Vagina (tissue), 2 donors: ENCODE data around the gene CADM2.

Source experiments
- POLR2AphosphoS5 ChIP-seq, 2 donors: sonication (generic); formaldehyde crosslinking; IDR thresholded peaks; one replicate each; pipeline ENCODE4 v1.9.0; 2017; ENCODE audit warnings: antibody characterized with exemption in 2 of 2, mild to moderate bottlenecking in 2 of 2, low read depth in 1 of 2; ENCODE audit not compliant: insufficient read depth in 1 of 2
- TF ChIP-seq, protein P1 (sequence below), 3 experiments: fragments of 450-650 bp in 2 of 3; fragments of 200-600 bp in 1 of 3; sonication (generic) in 1 of 3; IDR thresholded peaks; one replicate each; pipeline ENCODE4 v1.5.1; 2017 to 2019; ENCODE audit warnings: antibody characterized with exemption in 3 of 3, mild to moderate bottlenecking in 2 of 3, moderate library complexity in 2 of 3

DNA sequence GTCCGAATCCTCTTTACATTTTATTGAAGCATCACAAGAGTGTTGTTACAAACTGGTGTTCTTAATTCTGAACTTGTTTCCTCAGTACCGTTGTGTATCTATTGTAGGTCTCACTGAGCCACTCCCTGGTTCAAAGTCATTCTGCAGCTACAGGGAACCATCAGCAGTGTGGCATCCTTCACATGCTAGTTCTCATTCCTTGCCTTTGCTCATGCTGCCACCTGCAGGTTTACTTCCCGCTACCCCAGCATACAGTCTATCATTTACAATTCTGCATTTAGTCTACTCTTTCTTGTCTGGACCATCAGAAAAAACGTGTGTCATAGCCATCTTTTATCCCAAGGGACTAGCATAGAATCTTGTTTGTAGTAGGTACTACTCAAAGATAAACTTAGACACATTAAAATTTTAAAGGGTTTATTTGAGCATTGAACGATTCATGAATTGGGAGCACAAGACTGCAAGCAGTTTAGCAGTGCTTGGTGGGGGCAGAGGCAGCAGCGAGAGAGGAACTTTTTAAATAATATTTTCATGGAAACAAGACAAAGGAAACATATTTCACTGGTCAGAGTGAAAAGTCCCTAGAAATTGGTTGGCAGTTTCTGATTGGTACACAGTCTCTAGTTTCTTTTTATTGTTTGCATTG lies 402.1 kb downstream of the CADM2 start:
- TF ChIP-seq, protein P1, sequence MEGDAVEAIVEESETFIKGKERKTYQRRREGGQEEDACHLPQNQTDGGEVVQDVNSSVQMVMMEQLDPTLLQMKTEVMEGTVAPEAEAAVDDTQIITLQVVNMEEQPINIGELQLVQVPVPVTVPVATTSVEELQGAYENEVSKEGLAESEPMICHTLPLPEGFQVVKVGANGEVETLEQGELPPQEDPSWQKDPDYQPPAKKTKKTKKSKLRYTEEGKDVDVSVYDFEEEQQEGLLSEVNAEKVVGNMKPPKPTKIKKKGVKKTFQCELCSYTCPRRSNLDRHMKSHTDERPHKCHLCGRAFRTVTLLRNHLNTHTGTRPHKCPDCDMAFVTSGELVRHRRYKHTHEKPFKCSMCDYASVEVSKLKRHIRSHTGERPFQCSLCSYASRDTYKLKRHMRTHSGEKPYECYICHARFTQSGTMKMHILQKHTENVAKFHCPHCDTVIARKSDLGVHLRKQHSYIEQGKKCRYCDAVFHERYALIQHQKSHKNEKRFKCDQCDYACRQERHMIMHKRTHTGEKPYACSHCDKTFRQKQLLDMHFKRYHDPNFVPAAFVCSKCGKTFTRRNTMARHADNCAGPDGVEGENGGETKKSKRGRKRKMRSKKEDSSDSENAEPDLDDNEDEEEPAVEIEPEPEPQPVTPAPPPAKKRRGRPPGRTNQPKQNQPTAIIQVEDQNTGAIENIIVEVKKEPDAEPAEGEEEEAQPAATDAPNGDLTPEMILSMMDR (IDR thresholded peaks at IDR 0.05): no peak
- TF ChIP-seq POLR2AphosphoS5 (IDR thresholded peaks at IDR 0.05; ENCODE audit: insufficient read depth in 1 of 2, low read depth in 1 of 2): no peak
